Psoas muscle (tissue), 8 donors: ENCODE measurements around the gene RIBC1. TPM values are rescaled to one million over a fixed set of nuclear protein-coding genes. Genes with fewer than 3 reads are reported as not detected.

Experiments used
- ATAC-seq, 4 donors: fragments of 200-7000 bp; cut with Tn5 transposase; one replicate each; pipeline ENCODE4 v1.9.1; 2020; ENCODE audit warnings: moderate library complexity in 3 of 4, mild to moderate bottlenecking in 2 of 4
- DNase-seq, 2 donors: peaks; one replicate each; pipeline ENCODE4 v3.0.0-alpha.2; 2020
- H3K27ac ChIP-seq: fragments of 200-600 bp; one replicate; pipeline ENCODE4 v1.8.0; 2022
- H3K27me3 ChIP-seq, 3 donors: fragments of 200-600 bp in 1 of 3; one replicate each; pipeline versions ENCODE4 v1.6.1 to v1.8.0; 2013 to 2022; ENCODE audit warnings: low read length in 2 of 3, mild to moderate bottlenecking in 2 of 3, moderate library complexity in 1 of 3; ENCODE audit not compliant: insufficient read depth in 3 of 3
- H3K36me3 ChIP-seq, 2 donors: fragments of 200-600 bp in 1 of 2; one replicate each; pipeline versions ENCODE4 v1.6.1 to v1.8.0; 2013 to 2022; ENCODE audit warnings: low read depth in 1 of 2, mild to moderate bottlenecking in 1 of 2, moderate library complexity in 1 of 2; ENCODE audit not compliant: insufficient read depth in 1 of 2
- H3K4me1 ChIP-seq: fragments of 200-600 bp; one replicate; pipeline ENCODE4 v1.8.0; 2022
- H3K4me3 ChIP-seq: fragments of 200-600 bp; one replicate; pipeline ENCODE4 v1.8.0; 2022; ENCODE audit warnings: mild to moderate bottlenecking
- H3K9me3 ChIP-seq: fragments of 200-600 bp; one replicate; pipeline ENCODE4 v1.8.0; 2022
- CTCF ChIP-seq: fragments of 200-600 bp; IDR thresholded peaks from one replicate; pipeline ENCODE4 v1.8.0; 2022; ENCODE audit warnings: antibody characterized with exemption
- WGBS, 3 donors: extraction: QIAGEN DNeasy Blood & Tissue Kit; methylation state at CpG; one replicate each; pipeline versions ENCODE4 v1.1.6 to v1.1.7; 2013; 5-methylcytosine and 5-hydroxymethylcytosine counted together
- intact Hi-C, 2 donors: fragments of 100-400 bp; cut with DNase I; formaldehyde crosslinking; loops; one replicate each; pipeline versions ENCODE4 v1.11.0 to v1.14.2; 2022
- polyA plus RNA-seq, 3 donors: library from polyadenylated mRNA; stranded (reverse); fragments of 200-250 nt; gene quantifications; one replicate each; pipeline ENCODE4 v1.2.3, GENCODE V29; 2013
- total RNA-seq, 4 donors: library from RNA; stranded (reverse); fragmentation: NEBNext Ultra II Directional in 2 of 4; extraction: Animal tissue kit (Norgen Biotek cat#: 25700) in 2 of 4; gene quantifications; one replicate each; pipeline versions ENCODE4 v1.2.1 to v1.2.4, GENCODE V29; 2021 to 2023
- donor health status: healthy with polysubstance abuse.
- donor health status: DM: no; HTN: no; CAD: no; lungs with moderate emphysema.
- donor health status: Bipolar disorder and iron deficiency.
- donor health status: healthy.
- donor health status: DM: yes; HTN: yes; CAD: no.
- donor health status: DM: no; HTN: no; CAD: no.
- donor health status: DM: no; HTN: no; CAD: no.
- donor health status: DM: yes; HTN: yes; CAD: no.

RIBC1 gene
- total and polyA plus RNA-seq, 7 donors: 0.14 to 2.3 (median 0.44) TPM

GRCh38 chrX:53421125-53421524, 1.5 kb upstream of the RIBC1 start:
- intact Hi-C loops: no loop called here
- no peaks in the 10 kb centered on the region for H3K9me3 ChIP-seq
- H3K4me3 ChIP-seq: peak overlapping the region; percentile 86
- 18 to 37% (median 20%) methylated on average over 2 of the region's 2 CpGs for WGBS, 3 donors
- no peak overlapping the region for H3K27ac ChIP-seq
- no peak for TF ChIP-seq CTCF
- peaks cover 18% of the 10 kb centered on the region for H3K4me1 ChIP-seq
- no peaks in the 10 kb centered on the region for H3K27me3 ChIP-seq
- peaks cover 0 to 6% of the 10 kb centered on the region in 2 donors for H3K36me3 ChIP-seq
- DNase-seq: no peak
- ATAC-seq: no peak

- no peaks in the 10 kb centered on the region for H3K27me3 ChIP-seq
- H3K4me1 ChIP-seq: peaks cover 18% of the 10 kb centered on the region
- intact Hi-C loops: no loop called here
- H3K9me3 ChIP-seq: no peaks in the 10 kb centered on the region
- no peak for DNase-seq
- no peak for TF ChIP-seq CTCF
- H3K4me3 ChIP-seq: peak overlapping the region; percentile 86
- 0 to 1% (median 1%) methylated on average over 15 of the region's 15 CpGs for WGBS, 3 donors
- peak overlapping the region; percentile 93 for H3K27ac ChIP-seq
- ATAC-seq: no peak
- H3K36me3 ChIP-seq: peaks cover 0 to 6% of the 10 kb centered on the region in 2 donors
Observed at GRCh38 chrX:53421772-53422085, 944 bp upstream of the RIBC1 start.

- DNase-seq: peak; percentile 98 to 99
- peaks cover 18% of the 10 kb centered on the region for H3K4me1 ChIP-seq
- peak; percentile 95 to 98 (median 96) for ATAC-seq
- WGBS, 3 donors: 0 to 1% (median 1%) methylated on average over 30 to 75 of the region's 75 CpGs
- peak within 1 kb of the TSS; percentile 93 for H3K27ac ChIP-seq
- no peaks in the 10 kb centered on the region for H3K27me3 ChIP-seq
- H3K4me3 ChIP-seq: peak within 1 kb of the TSS; percentile 86
- peaks cover 0 to under 1% of the 10 kb centered on the region in 2 donors for H3K36me3 ChIP-seq
- no peak for TF ChIP-seq CTCF
- intact Hi-C loops: no loop called here
- no peaks in the 10 kb centered on the region for H3K9me3 ChIP-seq
Observed at GRCh38 chrX:53422086-53422860, 400 bp upstream of the RIBC1 start, which contains the start of gene SMC1A. Gene SMC1A, minus strand, starts transcription at chrX:53422654. Its CDS starts 54 bp downstream, at chrX:53422600.

GRCh38 chrX:53429755-53430154, 7.1 kb downstream of the RIBC1 start:
- intact Hi-C loops: loop anchor here in 1 of 2 donors (10.0 kb wide), 2 partner anchors 115 to 145 kb away; partner anchors contain the start of gene IQSEC2
- H3K27me3 ChIP-seq: peaks cover 0 to 11% (median 0%) of the 10 kb centered on the region in 3 donors

More at GRCh38 chrX:53429755-53430154, 7.1 kb downstream of the RIBC1 start:
- 93 to 100% (median 95%) methylated on average over 4 to 8 of the region's 8 CpGs for WGBS, 3 donors
- Histone ChIP-seq H3K4me3 (no peak overlapping the region), H3K27ac (no peak overlapping the region), H3K4me1 (peaks cover 4% of the 10 kb centered on the region), H3K36me3 (peaks cover 4 to 48% of the 10 kb centered on the region in 2 donors), H3K9me3 (no peaks in the 10 kb centered on the region)
- no peak for DNase-seq
- TF ChIP-seq CTCF: no peak
- no peak for ATAC-seq
